WTC11 (cell line): ENCODE results near the gene BTBD9. TPM values are rescaled to one million over a fixed set of nuclear protein-coding genes. Genes with fewer than 3 reads are reported as not detected.
A peak's percentile ranks its signal among the peaks of the same experiment; 100 is the strongest.

Source experiments
- ATAC-seq: fragments of 200-7000 bp; cut with Tn5 transposase; 2 replicates; pipeline ENCODE4 v1.10.0; 2021; ENCODE audit warnings: mild to moderate bottlenecking, moderate library complexity
- Bru-seq: library from RNA; stranded (reverse); fragments of 400-500 nt; gene quantifications from one replicate; lab custom pipeline; 2021; lab: Mats Ljungman, UMichigan
- CTCF ChIA-PET: fragments of 300-600 bp; sonication (Branson Sonifier 250); formaldehyde crosslinking; loops from one replicate; lab custom pipeline; 2021; ENCODE audit warnings: antibody characterized with exemption; lab: Charles Lee
- POLR2A ChIA-PET: fragments of 350-600 bp; sonication (Branson Sonifier 250); formaldehyde crosslinking; loops from one replicate; lab custom pipeline; 2021; ENCODE audit warnings: antibody characterized with exemption; lab: Charles Lee
- DNase-seq: peaks from one replicate; pipeline ENCODE4 v3.0.0; 2021; ENCODE audit warnings: low spot score
- H3K27ac Mint-ChIP-seq: 2 replicates; pipeline ENCODE4 v1.8.0; 2021; ENCODE audit warnings: mixed read lengths
- H3K27me3 Mint-ChIP-seq: 2 replicates; pipeline ENCODE4 v1.8.0; 2021; ENCODE audit warnings: low read depth, mild to moderate bottlenecking, moderate library complexity, mixed read lengths
- H3K36me3 Mint-ChIP-seq: 2 replicates; pipeline ENCODE4 v1.8.0; 2021; ENCODE audit warnings: mixed read lengths
- H3K4me1 Mint-ChIP-seq: 2 replicates; pipeline ENCODE4 v1.8.0; 2022; ENCODE audit warnings: mixed read lengths
- H3K4me3 Mint-ChIP-seq: 2 replicates; pipeline ENCODE4 v1.8.0; 2021; ENCODE audit warnings: mild to moderate bottlenecking, moderate library complexity, mixed read lengths
- H3K9me3 Mint-ChIP-seq: 2 replicates; pipeline ENCODE4 v1.8.0; 2021; ENCODE audit warnings: mixed read lengths
- CREM ChIP-seq: sonication (generic); formaldehyde crosslinking; IDR thresholded peaks from 2 replicates; pipeline ENCODE4 v1.8.1; 2022; ENCODE audit warnings: mild to moderate bottlenecking, missing genetic modification reagents, moderate library complexity
- E2F5 ChIP-seq: sonication (generic); formaldehyde crosslinking; IDR thresholded peaks from 2 replicates; pipeline ENCODE4 v1.8.1; 2022; ENCODE audit warnings: mild to moderate bottlenecking, moderate library complexity, missing genetic modification reagents
- FOXK1 ChIP-seq: sonication (generic); formaldehyde crosslinking; IDR thresholded peaks from 2 replicates; pipeline ENCODE4 v1.8.0; 2022; ENCODE audit warnings: mild to moderate bottlenecking, moderate library complexity, missing genetic modification reagents
- FOXP1 ChIP-seq: sonication (generic); formaldehyde crosslinking; IDR thresholded peaks from 2 replicates; pipeline ENCODE4 v1.8.0; 2022; ENCODE audit warnings: missing genetic modification reagents, mild to moderate bottlenecking, moderate library complexity, borderline replicate concordance
- HMGXB4 ChIP-seq: sonication (generic); formaldehyde crosslinking; IDR thresholded peaks from 2 replicates; pipeline ENCODE4 v1.8.1; 2023; ENCODE audit warnings: mild to moderate bottlenecking, moderate library complexity, missing genetic modification reagents
- IRF1 ChIP-seq: sonication (generic); formaldehyde crosslinking; IDR thresholded peaks from 2 replicates; pipeline ENCODE4 v1.8.0; 2023; ENCODE audit warnings: missing genetic modification reagents
- IRF2 ChIP-seq: sonication (generic); formaldehyde crosslinking; IDR thresholded peaks from 2 replicates; pipeline ENCODE4 v1.8.0; 2022; ENCODE audit warnings: low read depth, missing genetic modification reagents, borderline replicate concordance
- KAT7 ChIP-seq: sonication (generic); formaldehyde crosslinking; IDR thresholded peaks from 2 replicates; pipeline ENCODE4 v1.8.1; 2023; ENCODE audit warnings: missing genetic modification reagents, mild to moderate bottlenecking, borderline replicate concordance
- OVOL2 ChIP-seq: fragments of 250-450 bp; sonication (Bioruptor Pico); IDR thresholded peaks from 2 replicates; pipeline ENCODE4 v1.9.0; 2021; ENCODE audit warnings: mild to moderate bottlenecking, borderline replicate concordance
- SP1 ChIP-seq: sonication (generic); formaldehyde crosslinking; conservative IDR thresholded peaks from 2 replicates; pipeline ENCODE4 v1.8.1; 2022; ENCODE audit warnings: missing genetic modification reagents
- TCF7 ChIP-seq: sonication (generic); formaldehyde crosslinking; IDR thresholded peaks from 2 replicates; pipeline ENCODE4 v1.8.0; 2022; ENCODE audit warnings: mild to moderate bottlenecking, low read depth, missing genetic modification reagents, moderate library complexity
- ZBTB21 ChIP-seq: sonication (generic); formaldehyde crosslinking; IDR thresholded peaks from 2 replicates; pipeline ENCODE4 v1.8.1; 2023; ENCODE audit warnings: mild to moderate bottlenecking, missing genetic modification reagents, borderline replicate concordance
- ZNF232 ChIP-seq: sonication (generic); formaldehyde crosslinking; IDR thresholded peaks from 2 replicates; pipeline ENCODE4 v1.8.0; 2022; ENCODE audit warnings: mild to moderate bottlenecking, missing genetic modification reagents
- ZNF416 ChIP-seq: fragments of 250-450 bp; sonication (Bioruptor Pico); IDR thresholded peaks from 2 replicates; pipeline ENCODE4 v1.9.0; 2021; ENCODE audit warnings: mild to moderate bottlenecking, inconsistent platforms
- long read RNA-seq, 3 experiments: library from RNA in 1 of 3; library from capped mRNA in 1 of 3; library from polyadenylated mRNA in 1 of 3; unstranded in 2 of 3; stranded (forward) in 1 of 3; transcript quantifications; one replicate each; pipeline ENCODE4 v2.0.0, GENCODE V29; 2021
- total RNA-seq: library from RNA; stranded (reverse); gene quantifications from 3 replicates; pipeline ENCODE4 v1.2.3, GENCODE V29; 2021
- TF ChIP-seq, protein P1 (sequence below): sonication (generic); formaldehyde crosslinking; IDR thresholded peaks from 2 replicates; pipeline ENCODE4 v1.8.0; 2023; ENCODE audit warnings: missing genetic modification reagents, mild to moderate bottlenecking, borderline replicate concordance
- TF ChIP-seq, protein P2 (sequence below): fragments of 250-450 bp; sonication (Bioruptor Pico); IDR thresholded peaks from 2 replicates; pipeline ENCODE4 v1.9.0; 2021; ENCODE audit warnings: mild to moderate bottlenecking, borderline replicate concordance
- TF ChIP-seq, protein P3 (sequence below): sonication (generic); formaldehyde crosslinking; IDR thresholded peaks from 2 replicates; pipeline ENCODE4 v1.8.0; 2022; ENCODE audit warnings: mild to moderate bottlenecking, missing genetic modification reagents
- TF ChIP-seq, protein P4 (sequence below): sonication (generic); formaldehyde crosslinking; IDR thresholded peaks from 2 replicates; pipeline ENCODE4 v1.8.0; 2022; ENCODE audit warnings: mild to moderate bottlenecking, missing genetic modification reagents
- TF ChIP-seq, protein P5 (sequence below): fragments of 250-450 bp; sonication (Bioruptor Pico); IDR thresholded peaks from 2 replicates; pipeline ENCODE4 v1.8.0; 2021; ENCODE audit warnings: mild to moderate bottlenecking

Gene BTBD9
- total RNA-seq (4.2 to 4.5 TPM (median 4.3 TPM) in 3 replicates), Bru-seq, nascent RNA (percentile 47 among the genes with signal in this experiment)
- long read RNA-seq, experiment 1, partial matches to known transcripts = 0 of 1 reads
- long read RNA-seq, experiment 1, other reads (novel, unspliced or antisense) = 1 of 1 reads
- long read RNA-seq, experiment 2 = 0 reads
- long read RNA-seq, experiment 3 = 0 reads

- H3K4me1 Mint-ChIP-seq = peaks cover 11% of the 10 kb centered on the region
- H3K4me3 Mint-ChIP-seq = peak within 1 kb of the TSS; percentile 84
- H3K27ac Mint-ChIP-seq = peak within 1 kb of the TSS; percentile 79
- ATAC-seq (peak; percentile 85), DNase-seq (peak; percentile 74)
- H3K9me3 Mint-ChIP-seq = no peaks in the 10 kb centered on the region
- peaks cover 6% of the 10 kb centered on the region; the same call in 1 of the 2 replicates for H3K27me3 Mint-ChIP-seq
- H3K36me3 Mint-ChIP-seq = no peaks in the 10 kb centered on the region
- ChIA-PET CTCF (interaction anchor here (0.6 kb wide), 1 partner anchor 137 kb away, joined by 3 read pairs; no protein-coding TSS in a partner anchor), POLR2A (no interaction called here)
- no peak for TF ChIP-seq IRF2 (CRISPR knock-in tag)
- TF ChIP-seq HMGXB4 (CRISPR knock-in tag) = peak; percentile 71; the same call in 1 of the 2 replicates
- no peak for TF ChIP-seq OVOL2
- TF ChIP-seq FOXK1 (CRISPR knock-in tag) = no peak; the same call in 1 of the 2 replicates
- TF ChIP-seq, protein P1, sequence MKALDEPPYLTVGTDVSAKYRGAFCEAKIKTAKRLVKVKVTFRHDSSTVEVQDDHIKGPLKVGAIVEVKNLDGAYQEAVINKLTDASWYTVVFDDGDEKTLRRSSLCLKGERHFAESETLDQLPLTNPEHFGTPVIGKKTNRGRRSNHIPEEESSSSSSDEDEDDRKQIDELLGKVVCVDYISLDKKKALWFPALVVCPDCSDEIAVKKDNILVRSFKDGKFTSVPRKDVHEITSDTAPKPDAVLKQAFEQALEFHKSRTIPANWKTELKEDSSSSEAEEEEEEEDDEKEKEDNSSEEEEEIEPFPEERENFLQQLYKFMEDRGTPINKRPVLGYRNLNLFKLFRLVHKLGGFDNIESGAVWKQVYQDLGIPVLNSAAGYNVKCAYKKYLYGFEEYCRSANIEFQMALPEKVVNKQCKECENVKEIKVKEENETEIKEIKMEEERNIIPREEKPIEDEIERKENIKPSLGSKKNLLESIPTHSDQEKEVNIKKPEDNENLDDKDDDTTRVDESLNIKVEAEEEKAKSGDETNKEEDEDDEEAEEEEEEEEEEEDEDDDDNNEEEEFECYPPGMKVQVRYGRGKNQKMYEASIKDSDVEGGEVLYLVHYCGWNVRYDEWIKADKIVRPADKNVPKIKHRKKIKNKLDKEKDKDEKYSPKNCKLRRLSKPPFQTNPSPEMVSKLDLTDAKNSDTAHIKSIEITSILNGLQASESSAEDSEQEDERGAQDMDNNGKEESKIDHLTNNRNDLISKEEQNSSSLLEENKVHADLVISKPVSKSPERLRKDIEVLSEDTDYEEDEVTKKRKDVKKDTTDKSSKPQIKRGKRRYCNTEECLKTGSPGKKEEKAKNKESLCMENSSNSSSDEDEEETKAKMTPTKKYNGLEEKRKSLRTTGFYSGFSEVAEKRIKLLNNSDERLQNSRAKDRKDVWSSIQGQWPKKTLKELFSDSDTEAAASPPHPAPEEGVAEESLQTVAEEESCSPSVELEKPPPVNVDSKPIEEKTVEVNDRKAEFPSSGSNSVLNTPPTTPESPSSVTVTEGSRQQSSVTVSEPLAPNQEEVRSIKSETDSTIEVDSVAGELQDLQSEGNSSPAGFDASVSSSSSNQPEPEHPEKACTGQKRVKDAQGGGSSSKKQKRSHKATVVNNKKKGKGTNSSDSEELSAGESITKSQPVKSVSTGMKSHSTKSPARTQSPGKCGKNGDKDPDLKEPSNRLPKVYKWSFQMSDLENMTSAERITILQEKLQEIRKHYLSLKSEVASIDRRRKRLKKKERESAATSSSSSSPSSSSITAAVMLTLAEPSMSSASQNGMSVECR (CRISPR knock-in tag) = 0 out of 2 replicates have a peak, but pooled peaks have one; percentile 44
- peak; percentile 83 for TF ChIP-seq FOXP1 (CRISPR knock-in tag)
- TF ChIP-seq CREM (CRISPR knock-in tag) = peak; percentile 94
- TF ChIP-seq TCF7 (CRISPR knock-in tag) = peak; percentile 73; the same call in 1 of the 2 replicates
- TF ChIP-seq, protein P2, sequence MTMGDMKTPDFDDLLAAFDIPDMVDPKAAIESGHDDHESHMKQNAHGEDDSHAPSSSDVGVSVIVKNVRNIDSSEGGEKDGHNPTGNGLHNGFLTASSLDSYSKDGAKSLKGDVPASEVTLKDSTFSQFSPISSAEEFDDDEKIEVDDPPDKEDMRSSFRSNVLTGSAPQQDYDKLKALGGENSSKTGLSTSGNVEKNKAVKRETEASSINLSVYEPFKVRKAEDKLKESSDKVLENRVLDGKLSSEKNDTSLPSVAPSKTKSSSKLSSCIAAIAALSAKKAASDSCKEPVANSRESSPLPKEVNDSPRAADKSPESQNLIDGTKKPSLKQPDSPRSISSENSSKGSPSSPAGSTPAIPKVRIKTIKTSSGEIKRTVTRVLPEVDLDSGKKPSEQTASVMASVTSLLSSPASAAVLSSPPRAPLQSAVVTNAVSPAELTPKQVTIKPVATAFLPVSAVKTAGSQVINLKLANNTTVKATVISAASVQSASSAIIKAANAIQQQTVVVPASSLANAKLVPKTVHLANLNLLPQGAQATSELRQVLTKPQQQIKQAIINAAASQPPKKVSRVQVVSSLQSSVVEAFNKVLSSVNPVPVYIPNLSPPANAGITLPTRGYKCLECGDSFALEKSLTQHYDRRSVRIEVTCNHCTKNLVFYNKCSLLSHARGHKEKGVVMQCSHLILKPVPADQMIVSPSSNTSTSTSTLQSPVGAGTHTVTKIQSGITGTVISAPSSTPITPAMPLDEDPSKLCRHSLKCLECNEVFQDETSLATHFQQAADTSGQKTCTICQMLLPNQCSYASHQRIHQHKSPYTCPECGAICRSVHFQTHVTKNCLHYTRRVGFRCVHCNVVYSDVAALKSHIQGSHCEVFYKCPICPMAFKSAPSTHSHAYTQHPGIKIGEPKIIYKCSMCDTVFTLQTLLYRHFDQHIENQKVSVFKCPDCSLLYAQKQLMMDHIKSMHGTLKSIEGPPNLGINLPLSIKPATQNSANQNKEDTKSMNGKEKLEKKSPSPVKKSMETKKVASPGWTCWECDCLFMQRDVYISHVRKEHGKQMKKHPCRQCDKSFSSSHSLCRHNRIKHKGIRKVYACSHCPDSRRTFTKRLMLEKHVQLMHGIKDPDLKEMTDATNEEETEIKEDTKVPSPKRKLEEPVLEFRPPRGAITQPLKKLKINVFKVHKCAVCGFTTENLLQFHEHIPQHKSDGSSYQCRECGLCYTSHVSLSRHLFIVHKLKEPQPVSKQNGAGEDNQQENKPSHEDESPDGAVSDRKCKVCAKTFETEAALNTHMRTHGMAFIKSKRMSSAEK = no peak
- no peak for TF ChIP-seq IRF1 (CRISPR knock-in tag)
- TF ChIP-seq, protein P3, sequence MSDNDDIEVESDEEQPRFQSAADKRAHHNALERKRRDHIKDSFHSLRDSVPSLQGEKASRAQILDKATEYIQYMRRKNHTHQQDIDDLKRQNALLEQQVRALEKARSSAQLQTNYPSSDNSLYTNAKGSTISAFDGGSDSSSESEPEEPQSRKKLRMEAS (CRISPR knock-in tag) = peak; percentile 28; the same call in 1 of the 2 replicates
- peak; percentile 61 for TF ChIP-seq E2F5
- TF ChIP-seq, protein P4, sequence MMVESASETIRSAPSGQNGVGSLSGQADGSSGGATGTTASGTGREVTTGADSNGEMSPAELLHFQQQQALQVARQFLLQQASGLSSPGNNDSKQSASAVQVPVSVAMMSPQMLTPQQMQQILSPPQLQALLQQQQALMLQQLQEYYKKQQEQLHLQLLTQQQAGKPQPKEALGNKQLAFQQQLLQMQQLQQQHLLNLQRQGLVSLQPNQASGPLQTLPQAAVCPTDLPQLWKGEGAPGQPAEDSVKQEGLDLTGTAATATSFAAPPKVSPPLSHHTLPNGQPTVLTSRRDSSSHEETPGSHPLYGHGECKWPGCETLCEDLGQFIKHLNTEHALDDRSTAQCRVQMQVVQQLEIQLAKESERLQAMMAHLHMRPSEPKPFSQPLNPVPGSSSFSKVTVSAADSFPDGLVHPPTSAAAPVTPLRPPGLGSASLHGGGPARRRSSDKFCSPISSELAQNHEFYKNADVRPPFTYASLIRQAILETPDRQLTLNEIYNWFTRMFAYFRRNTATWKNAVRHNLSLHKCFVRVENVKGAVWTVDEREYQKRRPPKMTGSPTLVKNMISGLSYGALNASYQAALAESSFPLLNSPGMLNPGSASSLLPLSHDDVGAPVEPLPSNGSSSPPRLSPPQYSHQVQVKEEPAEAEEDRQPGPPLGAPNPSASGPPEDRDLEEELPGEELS = peak; percentile 64
- TF ChIP-seq ZNF416 (CRISPR knock-in tag) = no peak
- TF ChIP-seq ZBTB21 = peak; percentile 99
- TF ChIP-seq, protein P5, sequence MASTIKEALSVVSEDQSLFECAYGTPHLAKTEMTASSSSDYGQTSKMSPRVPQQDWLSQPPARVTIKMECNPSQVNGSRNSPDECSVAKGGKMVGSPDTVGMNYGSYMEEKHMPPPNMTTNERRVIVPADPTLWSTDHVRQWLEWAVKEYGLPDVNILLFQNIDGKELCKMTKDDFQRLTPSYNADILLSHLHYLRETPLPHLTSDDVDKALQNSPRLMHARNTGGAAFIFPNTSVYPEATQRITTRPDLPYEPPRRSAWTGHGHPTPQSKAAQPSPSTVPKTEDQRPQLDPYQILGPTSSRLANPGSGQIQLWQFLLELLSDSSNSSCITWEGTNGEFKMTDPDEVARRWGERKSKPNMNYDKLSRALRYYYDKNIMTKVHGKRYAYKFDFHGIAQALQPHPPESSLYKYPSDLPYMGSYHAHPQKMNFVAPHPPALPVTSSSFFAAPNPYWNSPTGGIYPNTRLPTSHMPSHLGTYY (CRISPR knock-in tag) = no peak
- 0 out of 2 replicates have a peak, but pooled peaks have one; percentile 46 for TF ChIP-seq ZNF232 (CRISPR knock-in tag)
- TF ChIP-seq SP1 (CRISPR knock-in tag) = peak; percentile 25; the same call in 1 of the 2 replicates
- TF ChIP-seq KAT7 (CRISPR knock-in tag) = 0 out of 2 replicates have a peak, but pooled peaks have one; percentile 55
Observed at GRCh38 chr6:38639498-38640215, at the start of gene BTBD9. Gene BTBD9, minus strand, starts transcription at chr6:38639929.
